ENCODE measurements around the gene JAM2.
A peak's percentile ranks its signal among the peaks of the same experiment; 100 is the strongest.
"Not testable (repeated sequence)": the region's sequence is repeated elsewhere in the genome, so short reads cannot be mapped to it uniquely, and the experiment has no call there.

The JAM2 gene

GRCh38 chr21:25646474-25646873 lies 7.4 kb downstream of the JAM2 start:
- DNase-seq (ENCODE audit: low read depth in 2 of 2): no peak

DNA sequence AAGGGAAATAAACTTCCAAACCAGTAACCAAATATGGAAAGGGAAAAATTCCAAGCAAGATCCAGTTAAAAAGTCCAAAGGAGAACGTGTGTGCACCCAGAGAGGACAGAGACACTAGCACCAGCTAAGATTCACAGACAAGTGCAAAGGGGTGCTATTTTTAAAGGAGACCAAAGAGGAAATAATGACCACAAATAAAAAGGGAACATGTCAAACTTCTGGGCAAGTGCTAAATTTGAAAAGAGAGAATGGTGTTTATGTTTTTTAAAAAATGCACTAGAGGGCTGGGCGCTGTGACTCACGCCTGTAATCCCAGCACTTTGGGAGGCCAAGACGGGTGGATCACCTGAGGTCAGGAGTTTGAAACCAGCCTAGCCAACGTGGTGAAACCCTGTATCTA lies 8.6 kb downstream of the JAM2 start:
- DNase-seq (ENCODE audit: low read depth in 2 of 2): no peak

DNA sequence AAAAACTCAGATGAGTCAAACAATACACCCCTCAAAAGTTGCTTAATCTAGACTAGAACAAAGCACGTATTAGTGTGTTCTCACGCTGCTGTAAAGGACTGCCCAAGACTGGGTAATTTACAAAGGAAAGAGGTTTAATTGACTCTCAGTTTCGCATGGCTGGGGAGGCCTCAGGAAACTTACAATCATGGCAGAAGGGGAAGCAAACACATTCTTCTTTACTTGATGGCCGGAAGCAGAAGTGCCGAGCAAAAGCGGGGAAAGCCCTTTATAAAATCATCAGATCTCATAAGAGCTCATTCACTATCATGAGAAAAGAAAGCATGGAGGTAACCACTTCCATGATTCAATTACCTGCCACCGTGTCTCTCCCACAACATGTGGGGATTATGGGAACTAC lies 10.1 kb downstream of the JAM2 start:
- DNase-seq (ENCODE audit: low read depth in 2 of 2): no peak

DNA sequence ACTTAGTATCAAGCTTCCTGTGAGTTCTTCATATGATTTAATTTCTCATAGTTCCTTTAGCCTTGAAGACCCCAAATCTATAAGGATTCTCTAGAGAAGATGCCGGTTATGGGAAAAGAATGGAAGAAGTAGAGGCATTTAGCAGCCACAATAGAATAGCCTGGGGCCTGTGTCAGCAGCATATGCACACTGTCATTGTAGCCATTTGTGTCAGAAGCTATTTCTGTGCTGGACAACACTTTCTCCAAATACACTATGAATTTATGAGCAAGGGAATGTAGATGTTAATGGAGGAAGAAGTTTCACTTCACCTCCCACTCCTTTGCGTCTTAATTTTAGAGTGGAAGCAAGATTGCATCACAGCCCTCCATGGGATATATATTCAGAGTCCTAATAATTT lies 17.4 kb downstream of the JAM2 start:
- no peak for DNase-seq (ENCODE audit: low read depth in 2 of 2)

DNA sequence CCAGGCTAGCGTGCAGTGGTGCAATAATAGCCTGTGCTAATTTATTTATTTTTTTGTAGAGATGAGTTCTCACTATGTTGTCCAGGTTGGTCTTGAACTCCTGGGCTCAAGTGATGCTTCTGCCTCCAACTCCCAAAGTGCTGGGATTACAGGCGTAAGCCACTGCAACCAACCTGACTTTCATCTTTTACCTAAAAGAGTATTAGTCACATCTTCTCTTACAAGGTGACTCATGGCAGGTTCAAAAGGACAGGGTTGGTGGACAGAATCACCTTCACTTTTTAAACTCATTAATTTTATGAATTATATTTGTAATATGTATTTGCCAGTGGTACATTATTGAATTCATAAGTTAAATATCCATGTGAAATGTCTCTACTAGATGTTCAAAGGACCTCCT lies 18.1 kb downstream of the JAM2 start:
- no peak for DNase-seq (ENCODE audit: low read depth in 2 of 2)

GRCh38 chr21:25658427-25659035 lies 19.5 kb downstream of the JAM2 start:
- no peak for DNase-seq (ENCODE audit: low read depth in 2 of 2)

DNA sequence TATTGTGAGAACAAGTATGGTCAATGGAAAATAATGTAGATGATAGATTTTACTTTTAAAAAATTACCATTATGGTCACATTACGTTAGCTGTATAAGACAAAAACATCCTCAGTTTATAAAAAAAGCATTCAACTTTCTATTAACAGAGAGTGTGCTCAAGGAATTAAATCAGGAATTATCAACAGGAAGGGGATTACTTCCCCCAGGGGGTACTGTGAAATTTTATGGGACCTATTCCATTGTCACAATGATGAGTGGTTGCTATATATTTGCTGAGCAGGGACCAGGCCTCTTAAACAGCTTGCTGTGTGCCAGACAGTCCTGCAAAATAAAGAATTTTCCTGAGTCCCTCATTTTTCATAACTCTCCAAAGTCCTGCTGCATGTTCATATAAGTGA lies 21.2 kb downstream of the JAM2 start:
- DNase-seq (ENCODE audit: low read depth in 2 of 2): no peak

GRCh38 chr21:25664491-25664931 lies 25.5 kb downstream of the JAM2 start:
- DNase-seq (ENCODE audit: low read depth in 2 of 2): no peak

DNA sequence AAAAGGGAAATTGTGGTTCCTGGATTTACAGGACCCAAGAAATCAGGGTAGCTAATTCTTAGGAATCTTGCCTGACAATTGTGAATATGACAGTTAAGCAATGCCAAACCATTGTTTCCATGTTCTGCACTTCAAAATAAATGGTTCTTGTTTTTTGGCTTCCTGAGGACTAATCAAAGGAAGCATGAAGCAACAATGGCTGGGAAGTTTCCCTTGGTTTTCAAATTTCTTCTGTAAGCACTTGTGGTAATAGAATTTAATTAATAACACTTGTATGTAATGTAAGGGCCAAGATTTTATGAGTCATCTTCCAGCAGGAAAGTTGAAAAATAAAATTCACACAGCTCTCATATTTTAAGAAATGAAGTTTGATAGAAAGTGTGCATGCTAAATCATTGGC lies 31.7 kb downstream of the JAM2 start:
- DNase-seq (ENCODE audit: low read depth in 2 of 2): no peak

DNA sequence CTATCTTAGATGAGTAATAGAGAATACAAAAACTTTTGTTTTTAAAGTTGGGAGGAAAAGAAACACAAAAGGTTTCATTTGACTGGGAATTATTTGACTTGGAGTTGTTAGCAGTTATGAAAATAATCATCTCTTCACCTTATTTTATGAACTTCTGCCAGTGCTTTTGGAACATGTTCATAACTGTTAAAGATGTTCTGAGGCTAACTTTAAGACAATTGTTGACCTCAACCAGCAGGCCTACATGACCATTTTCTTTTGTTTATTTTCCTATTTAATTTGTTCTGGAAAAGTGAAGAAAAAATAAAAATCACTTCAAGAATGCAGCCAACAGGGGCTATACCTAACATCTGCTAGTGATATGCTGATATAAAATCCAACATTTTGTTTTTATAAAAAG lies 37.4 kb downstream of the JAM2 start:
- no peak for DNase-seq (ENCODE audit: low read depth in 2 of 2)

DNA sequence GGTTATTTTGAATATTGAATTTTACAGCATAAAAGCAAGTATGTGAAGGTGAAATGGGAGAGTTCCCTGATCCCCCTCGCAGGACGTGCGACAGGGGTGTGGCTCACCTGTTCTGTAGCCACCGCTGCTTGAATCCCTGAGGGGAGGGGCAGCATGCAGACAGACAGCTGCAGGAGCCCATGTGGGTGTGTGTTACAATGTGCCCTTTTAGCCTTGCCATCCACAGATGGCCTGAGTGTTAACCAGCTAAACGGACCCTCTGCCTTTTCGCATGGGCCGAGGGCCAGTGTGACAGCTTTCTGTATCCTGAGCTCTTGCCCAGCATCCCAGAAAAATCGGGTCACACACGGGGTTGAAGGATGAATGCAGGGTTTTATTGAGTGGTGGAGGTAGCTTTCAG lies 43.3 kb downstream of the JAM2 start:
- DNase-seq (ENCODE audit: low read depth in 2 of 2): no peak

GRCh38 chr21:25687787-25688186 lies 48.7 kb downstream of the JAM2 start:
- DNase-seq (ENCODE audit: low read depth in 2 of 2): no peak

- DNase-seq (ENCODE audit: low read depth in 2 of 2): no peak
Measured at GRCh38 chr21:25688275-25689155, 49.5 kb downstream of the JAM2 start.

- DNase-seq (ENCODE audit: low read depth in 2 of 2): no peak
Measured at GRCh38 chr21:25689226-25689625, 50.2 kb downstream of the JAM2 start.

- no peak for DNase-seq (ENCODE audit: low read depth in 2 of 2)
Measured at GRCh38 chr21:25691976-25692375, 52.9 kb downstream of the JAM2 start.

- not testable (repeated sequence) for DNase-seq (ENCODE audit: low read depth in 2 of 2)
Measured at GRCh38 chr21:25695461-25695860, 56.4 kb downstream of the JAM2 start.

- DNase-seq (ENCODE audit: low read depth in 2 of 2): no peak
Measured at GRCh38 chr21:25700741-25701140, 61.7 kb downstream of the JAM2 start.

GRCh38 chr21:25701529-25701928 lies 62.5 kb downstream of the JAM2 start:
- no peak for DNase-seq (ENCODE audit: low read depth in 2 of 2)

DNA sequence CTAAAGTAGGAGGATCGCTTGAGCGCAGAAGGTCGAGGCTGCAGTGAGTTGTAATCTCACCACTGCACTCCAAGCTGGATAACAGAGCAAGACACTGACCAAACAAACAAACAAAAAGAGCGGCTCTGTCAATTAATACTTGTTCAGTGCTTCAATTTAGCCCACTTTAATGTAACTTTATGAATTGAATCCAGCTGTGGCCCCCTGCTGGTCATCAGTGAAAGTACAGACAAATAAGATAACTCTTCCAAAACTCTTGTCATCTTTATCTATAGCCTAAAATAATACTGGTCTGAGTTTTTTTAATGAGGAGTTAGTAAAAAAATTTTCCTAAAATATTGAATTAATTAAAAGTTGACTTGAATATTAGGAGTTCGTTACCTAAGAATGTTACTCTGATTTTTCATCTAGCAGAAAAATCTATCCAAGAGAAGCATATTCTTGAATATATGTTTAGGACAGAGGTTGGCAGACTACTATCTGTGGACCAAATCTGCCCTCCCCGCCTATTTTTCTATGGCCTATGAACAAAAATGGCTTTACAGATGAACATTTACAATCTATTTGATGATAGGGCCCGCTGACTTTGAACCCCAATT lies 69.5 kb downstream of the JAM2 start:
- DNase-seq (ENCODE audit: low read depth in 2 of 2): peak; percentile 9 to 17

DNA sequence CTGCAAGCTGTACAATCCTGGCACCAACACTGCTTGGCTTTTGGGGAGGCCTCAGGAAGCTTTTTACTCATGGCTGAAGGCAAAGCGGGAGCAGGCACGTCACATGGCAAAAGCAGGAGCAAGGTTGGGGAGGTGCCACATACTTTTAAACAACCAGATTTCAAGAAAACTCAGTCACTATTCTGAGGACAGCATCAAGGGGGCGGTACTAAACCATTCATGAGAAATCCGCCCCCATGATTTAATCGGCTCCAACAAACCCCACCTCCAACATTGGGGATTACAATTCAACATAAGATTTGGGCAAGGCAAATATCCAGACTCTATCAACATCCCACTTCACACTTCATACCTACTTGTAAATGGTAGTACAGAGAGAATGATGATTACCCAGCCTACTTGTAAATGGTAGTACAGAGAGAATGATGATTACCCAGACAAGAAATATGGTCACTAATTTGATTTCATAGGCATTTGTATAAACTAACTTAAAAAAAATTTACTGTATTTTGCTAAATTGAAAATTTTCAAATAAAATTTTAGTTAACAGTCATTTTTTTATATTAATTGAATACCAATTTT lies 70.7 kb downstream of the JAM2 start:
- no peak for DNase-seq (ENCODE audit: low read depth in 2 of 2)

GRCh38 chr21:25710550-25710949 lies 71.5 kb downstream of the JAM2 start:
- no peak for DNase-seq (ENCODE audit: low read depth in 2 of 2)

- not testable (repeated sequence) for DNase-seq (ENCODE audit: low read depth in 2 of 2)
Measured at GRCh38 chr21:25714066-25714465, 75.0 kb downstream of the JAM2 start.

Measured in stimulated activated CD8-positive, alpha-beta memory T cell treated with anti-CD3 and anti-CD28 coated beads, Interleukin-2, amount 100 ng/mL, for 1 hour (primary cell).